ENCODE measurements around the gene FAM76A.

Gene FAM76A

GRCh38 chr1:27724961-27725373 is 794 bp upstream of the FAM76A start:
- Histone ChIP-seq H3K27ac (ENCODE audit: insufficient read depth in 1 of 2, low read depth in 1 of 2, low read length in 2 of 2, poor library complexity in 1 of 2, severe bottlenecking in 2 of 2) (peak overlapping the region; percentile 52 to 93), H3K9me3 (ENCODE audit: control extremely low read depth in 1 of 5, control insufficient read depth in 4 of 5, insufficient read depth in 2 of 5, low read depth in 1 of 5, low read length in 4 of 5) (no peaks in the 10 kb centered on the region), H3K36me3 (ENCODE audit: control insufficient read depth in 4 of 4, insufficient read depth in 4 of 4, low read length in 3 of 4) (peaks cover 0 to 8% (median 2%) of the 10 kb centered on the region in 4 experiments), H3K27me3 (replicated peaks in 2 of 5; ENCODE audit: control insufficient read depth in 4 of 5, insufficient read depth in 5 of 5, low read length in 4 of 5) (no peaks in the 10 kb centered on the region), H3K4me1 (ENCODE audit: control extremely low read depth in 1 of 4, control insufficient read depth in 4 of 4, insufficient read depth in 4 of 4, low read length in 3 of 4) (peaks cover 0 to 17% (median 15%) of the 10 kb centered on the region in 4 experiments), H3K4me3 (ENCODE audit: control insufficient read depth in 1 of 7, extremely low read depth in 1 of 7, insufficient read depth in 4 of 7, low read depth in 2 of 7, low read length in 6 of 7) (peak overlapping the region in 4 of 7 experiments; percentile 5 to 90 (median 38))
- ChIA-PET POLR2A (interaction anchor here (0.6 to 1.6 kb wide), 2 partner anchors 20 to 64 kb away, joined by 3 to 4 read pairs; no protein-coding TSS in a partner anchor), CTCF (interaction anchor here (0.7 to 1.7 kb wide), 5 partner anchors 11 to 59 kb away, joined by 3 to 5 read pairs (median 4); no protein-coding TSS in a partner anchor)
- peak in 1 of 3 donors; percentile 3 for DNase-seq
- 86% methylated on average over 8 of the region's 9 CpGs for WGBS (ENCODE audit: insufficient coverage)

- DNase-seq: peak; percentile 21 to 43 (median 29)
- CTCF ChIA-PET: interaction anchor here (0.6 to 1.7 kb wide), 6 partner anchors 17 to 101 kb away, joined by 3 to 5 read pairs (median 3); no protein-coding TSS in a partner anchor
Measured at GRCh38 chr1:27726173-27727044, 648 bp downstream of the FAM76A start.

GRCh38 chr1:27727126-27727525 is 1.4 kb downstream of the FAM76A start:
- peaks cover 0 to 8% (median 2%) of the 10 kb centered on the region in 4 experiments for H3K36me3 ChIP-seq (ENCODE audit: control insufficient read depth in 4 of 4, insufficient read depth in 4 of 4, low read length in 3 of 4)
- H3K27me3 ChIP-seq (replicated peaks in 2 of 5; ENCODE audit: control insufficient read depth in 4 of 5, insufficient read depth in 5 of 5, low read length in 4 of 5): no peaks in the 10 kb centered on the region
- DNase-seq: peak in 2 of 3 donors; percentile 17 to 19
- peak overlapping the region in 4 of 7 experiments; percentile 88 to 96 (median 93) for H3K4me3 ChIP-seq (ENCODE audit: control insufficient read depth in 1 of 7, extremely low read depth in 1 of 7, insufficient read depth in 4 of 7, low read depth in 2 of 7, low read length in 6 of 7)
- ChIA-PET CTCF (no interaction called here), POLR2A (no interaction called here)
- H3K9me3 ChIP-seq (ENCODE audit: control extremely low read depth in 1 of 5, control insufficient read depth in 4 of 5, insufficient read depth in 2 of 5, low read depth in 1 of 5, low read length in 4 of 5): no peaks in the 10 kb centered on the region
- peak overlapping the region in 1 of 2 experiments; percentile 84 for H3K27ac ChIP-seq (ENCODE audit: insufficient read depth in 1 of 2, low read depth in 1 of 2, low read length in 2 of 2, poor library complexity in 1 of 2, severe bottlenecking in 2 of 2)
- peaks cover 0 to 17% (median 15%) of the 10 kb centered on the region in 4 experiments for H3K4me1 ChIP-seq (ENCODE audit: control extremely low read depth in 1 of 4, control insufficient read depth in 4 of 4, insufficient read depth in 4 of 4, low read length in 3 of 4)
- WGBS (ENCODE audit: insufficient coverage): no CpG with 5 or more reads among the region's 3 CpGs

More at GRCh38 chr1:27726173-27727044, 648 bp downstream of the FAM76A start:
- WGBS (ENCODE audit: insufficient coverage): 0% methylated on average over 35 of the region's 46 CpGs
- H3K36me3 ChIP-seq (ENCODE audit: control insufficient read depth in 4 of 4, insufficient read depth in 4 of 4, low read length in 3 of 4): peaks cover 0 to 8% (median 2%) of the 10 kb centered on the region in 4 experiments
- H3K9me3 ChIP-seq (ENCODE audit: control extremely low read depth in 1 of 5, control insufficient read depth in 4 of 5, insufficient read depth in 2 of 5, low read depth in 1 of 5, low read length in 4 of 5): no peaks in the 10 kb centered on the region
- peak overlapping the region; percentile 52 to 84 for H3K27ac ChIP-seq (ENCODE audit: insufficient read depth in 1 of 2, low read depth in 1 of 2, low read length in 2 of 2, poor library complexity in 1 of 2, severe bottlenecking in 2 of 2)
- no peaks in the 10 kb centered on the region for H3K27me3 ChIP-seq (replicated peaks in 2 of 5; ENCODE audit: control insufficient read depth in 4 of 5, insufficient read depth in 5 of 5, low read length in 4 of 5)
- H3K4me1 ChIP-seq (ENCODE audit: control extremely low read depth in 1 of 4, control insufficient read depth in 4 of 4, insufficient read depth in 4 of 4, low read length in 3 of 4): peaks cover 0 to 17% (median 15%) of the 10 kb centered on the region in 4 experiments
- POLR2A ChIA-PET: interaction anchor here (1.4 to 1.6 kb wide), 2 partner anchors 47 to 66 kb away, joined by 3 to 4 read pairs; partner anchors contain the start of gene STX12
- peak overlapping the region; percentile 65 to 96 (median 88) for H3K4me3 ChIP-seq (ENCODE audit: control insufficient read depth in 1 of 7, extremely low read depth in 1 of 7, insufficient read depth in 4 of 7, low read depth in 2 of 7, low read length in 6 of 7)

- no peaks in the 10 kb centered on the region for H3K9me3 ChIP-seq (ENCODE audit: control extremely low read depth in 1 of 5, control insufficient read depth in 4 of 5, insufficient read depth in 2 of 5, low read depth in 1 of 5, low read length in 4 of 5)
- WGBS (ENCODE audit: insufficient coverage): 96% methylated on average over 3 of the region's 3 CpGs
Measured at GRCh38 chr1:27736252-27736651, 10.5 kb downstream of the FAM76A start.

GRCh38 chr1:27741121-27741520 is 15.4 kb downstream of the FAM76A start:
- POLR2A ChIA-PET: no interaction called here
- H3K36me3 ChIP-seq (ENCODE audit: control insufficient read depth in 4 of 4, insufficient read depth in 4 of 4, low read length in 3 of 4): peaks cover 8 to 27% (median 16%) of the 10 kb centered on the region in 4 experiments
- CTCF ChIA-PET: no interaction called here

More at GRCh38 chr1:27736252-27736651, 10.5 kb downstream of the FAM76A start:
- Histone ChIP-seq H3K4me3 (ENCODE audit: control insufficient read depth in 1 of 7, extremely low read depth in 1 of 7, insufficient read depth in 4 of 7, low read depth in 2 of 7, low read length in 6 of 7) (no peak overlapping the region), H3K27ac (ENCODE audit: insufficient read depth in 1 of 2, low read depth in 1 of 2, low read length in 2 of 2, poor library complexity in 1 of 2, severe bottlenecking in 2 of 2) (no peak overlapping the region), H3K27me3 (replicated peaks in 2 of 5; ENCODE audit: control insufficient read depth in 4 of 5, insufficient read depth in 5 of 5, low read length in 4 of 5) (no peaks in the 10 kb centered on the region), H3K4me1 (ENCODE audit: control extremely low read depth in 1 of 4, control insufficient read depth in 4 of 4, insufficient read depth in 4 of 4, low read length in 3 of 4) (no peaks in the 10 kb centered on the region), H3K36me3 (ENCODE audit: control insufficient read depth in 4 of 4, insufficient read depth in 4 of 4, low read length in 3 of 4) (peaks cover 2 to 33% (median 18%) of the 10 kb centered on the region in 4 experiments)
- ChIA-PET CTCF (no interaction called here), POLR2A (no interaction called here)
- DNase-seq: no peak

GRCh38 chr1:27744556-27744955 is 18.8 kb downstream of the FAM76A start:
- H3K4me3 ChIP-seq (ENCODE audit: control insufficient read depth in 1 of 7, extremely low read depth in 1 of 7, insufficient read depth in 4 of 7, low read depth in 2 of 7, low read length in 6 of 7): no peak overlapping the region
- no peak overlapping the region for H3K27ac ChIP-seq (ENCODE audit: insufficient read depth in 1 of 2, low read depth in 1 of 2, low read length in 2 of 2, poor library complexity in 1 of 2, severe bottlenecking in 2 of 2)
- ChIA-PET POLR2A (interaction anchor here (0.7 kb wide), 1 partner anchor 116 kb away, joined by 3 read pairs; no protein-coding TSS in a partner anchor), CTCF (interaction anchor here (1.0 kb wide), 1 partner anchor 17 kb away, joined by 3 read pairs; no protein-coding TSS in a partner anchor)
- peaks cover 8 to 25% (median 17%) of the 10 kb centered on the region in 4 experiments for H3K36me3 ChIP-seq (ENCODE audit: control insufficient read depth in 4 of 4, insufficient read depth in 4 of 4, low read length in 3 of 4)
- no peaks in the 10 kb centered on the region for H3K27me3 ChIP-seq (replicated peaks in 2 of 5; ENCODE audit: control insufficient read depth in 4 of 5, insufficient read depth in 5 of 5, low read length in 4 of 5)
- no peaks in the 10 kb centered on the region for H3K4me1 ChIP-seq (ENCODE audit: control extremely low read depth in 1 of 4, control insufficient read depth in 4 of 4, insufficient read depth in 4 of 4, low read length in 3 of 4)
- no peak for DNase-seq
- no peaks in the 10 kb centered on the region for H3K9me3 ChIP-seq (ENCODE audit: control extremely low read depth in 1 of 5, control insufficient read depth in 4 of 5, insufficient read depth in 2 of 5, low read depth in 1 of 5, low read length in 4 of 5)
- WGBS (ENCODE audit: insufficient coverage): 100% methylated on average over 2 of the region's 5 CpGs

More at GRCh38 chr1:27741121-27741520, 15.4 kb downstream of the FAM76A start:
- Histone ChIP-seq H3K4me1 (ENCODE audit: control extremely low read depth in 1 of 4, control insufficient read depth in 4 of 4, insufficient read depth in 4 of 4, low read length in 3 of 4) (no peaks in the 10 kb centered on the region), H3K4me3 (ENCODE audit: control insufficient read depth in 1 of 7, extremely low read depth in 1 of 7, insufficient read depth in 4 of 7, low read depth in 2 of 7, low read length in 6 of 7) (no peak overlapping the region), H3K9me3 (ENCODE audit: control extremely low read depth in 1 of 5, control insufficient read depth in 4 of 5, insufficient read depth in 2 of 5, low read depth in 1 of 5, low read length in 4 of 5) (no peaks in the 10 kb centered on the region), H3K27ac (ENCODE audit: insufficient read depth in 1 of 2, low read depth in 1 of 2, low read length in 2 of 2, poor library complexity in 1 of 2, severe bottlenecking in 2 of 2) (no peak overlapping the region), H3K27me3 (replicated peaks in 2 of 5; ENCODE audit: control insufficient read depth in 4 of 5, insufficient read depth in 5 of 5, low read length in 4 of 5) (no peaks in the 10 kb centered on the region)
- WGBS (ENCODE audit: insufficient coverage): 96% methylated on average over 4 of the region's 6 CpGs
- no peak for DNase-seq

Measured in common myeloid progenitor, CD34-positive (primary cell).